Measurements from ENCODE around the gene AAK1. TPM values are rescaled to one million over a fixed set of nuclear protein-coding genes. Genes with fewer than 3 reads are reported as not detected.

AAK1 gene
- total RNA-seq, 4 donors from 2014 or later = 28.0 to 35.5 (median 32.8) TPM

DNA sequence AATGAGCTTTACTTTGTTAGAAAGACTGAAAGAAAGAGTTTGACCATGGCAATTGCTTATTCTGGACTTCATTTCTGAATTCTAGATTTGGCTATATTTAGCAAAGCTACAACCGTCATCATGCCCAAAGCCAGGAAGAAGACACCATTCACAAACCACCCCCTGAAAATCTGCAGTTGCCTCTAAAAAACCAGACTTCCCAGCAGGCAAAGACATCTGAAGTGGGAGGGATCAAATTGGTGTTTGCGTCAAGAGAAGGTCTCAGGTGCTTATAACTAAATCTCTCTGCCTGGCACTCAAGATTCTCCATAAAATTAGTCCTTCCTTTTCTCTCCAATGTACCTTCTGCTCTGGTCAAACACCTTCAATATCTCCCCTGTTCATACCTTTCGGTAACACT, 5.6 kb downstream of the AAK1 start:
- Histone ChIP-seq H3K27me3 (no peaks in the 10 kb centered on the region), H3K4me1 (peaks cover 14 to 52% (median 24%) of the 10 kb centered on the region in 3 donors), H3K9me3 (no peaks in the 10 kb centered on the region), H3K4me3 (no peak overlapping the region), H3K27ac (no peak overlapping the region), H3K36me3 (peaks cover 0 to 18% (median 0%) of the 10 kb centered on the region in 3 donors)
- DNase-seq = no peak
- intact Hi-C loops (cut with DNase I) = no loop called here
- WGBS, 2 donors = 89 to 95% methylated on average over 3 of the region's 3 CpGs
- TF ChIP-seq, protein P1, sequence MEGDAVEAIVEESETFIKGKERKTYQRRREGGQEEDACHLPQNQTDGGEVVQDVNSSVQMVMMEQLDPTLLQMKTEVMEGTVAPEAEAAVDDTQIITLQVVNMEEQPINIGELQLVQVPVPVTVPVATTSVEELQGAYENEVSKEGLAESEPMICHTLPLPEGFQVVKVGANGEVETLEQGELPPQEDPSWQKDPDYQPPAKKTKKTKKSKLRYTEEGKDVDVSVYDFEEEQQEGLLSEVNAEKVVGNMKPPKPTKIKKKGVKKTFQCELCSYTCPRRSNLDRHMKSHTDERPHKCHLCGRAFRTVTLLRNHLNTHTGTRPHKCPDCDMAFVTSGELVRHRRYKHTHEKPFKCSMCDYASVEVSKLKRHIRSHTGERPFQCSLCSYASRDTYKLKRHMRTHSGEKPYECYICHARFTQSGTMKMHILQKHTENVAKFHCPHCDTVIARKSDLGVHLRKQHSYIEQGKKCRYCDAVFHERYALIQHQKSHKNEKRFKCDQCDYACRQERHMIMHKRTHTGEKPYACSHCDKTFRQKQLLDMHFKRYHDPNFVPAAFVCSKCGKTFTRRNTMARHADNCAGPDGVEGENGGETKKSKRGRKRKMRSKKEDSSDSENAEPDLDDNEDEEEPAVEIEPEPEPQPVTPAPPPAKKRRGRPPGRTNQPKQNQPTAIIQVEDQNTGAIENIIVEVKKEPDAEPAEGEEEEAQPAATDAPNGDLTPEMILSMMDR (IDR thresholded peaks at IDR 0.05) = no peak
- TF ChIP-seq POLR2A (IDR thresholded peaks at IDR 0.05) = no peak

GRCh38 chr2:69636395-69636794, 7.1 kb downstream of the AAK1 start:
- H3K4me1 ChIP-seq = peaks cover 9 to 44% (median 22%) of the 10 kb centered on the region in 3 donors
- intact Hi-C loops (cut with DNase I) = no loop called here
- H3K27me3 ChIP-seq = no peaks in the 10 kb centered on the region
- H3K36me3 ChIP-seq = peaks cover 0 to 18% (median 0%) of the 10 kb centered on the region in 3 donors
- no peak overlapping the region for H3K4me3 ChIP-seq
- no peak overlapping the region for H3K27ac ChIP-seq
- H3K9me3 ChIP-seq = no peaks in the 10 kb centered on the region
- no peak for DNase-seq
- TF ChIP-seq, protein P1 (IDR thresholded peaks at IDR 0.05) = no peak
- TF ChIP-seq POLR2A (IDR thresholded peaks at IDR 0.05) = no peak
- WGBS, 2 donors = 74 to 95% methylated on average over 2 of the region's 2 CpGs

DNA sequence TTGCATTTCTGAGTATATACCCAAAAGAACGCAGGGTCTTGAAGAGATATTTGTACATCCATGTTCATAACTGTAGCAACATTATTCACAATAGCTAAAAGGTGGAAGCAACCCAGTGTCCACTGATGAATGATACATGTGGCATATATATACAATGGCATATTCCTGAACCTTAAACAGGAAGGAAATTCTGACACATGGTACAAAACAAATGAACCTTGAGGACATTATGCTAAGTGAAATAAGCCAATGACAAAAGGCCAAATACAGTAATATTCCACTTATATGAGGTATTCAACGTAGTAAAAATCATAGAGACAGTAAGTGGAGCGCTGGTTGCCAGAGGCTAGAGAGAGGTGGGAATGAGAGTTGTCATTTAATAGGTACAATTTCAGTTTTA, 8.1 kb downstream of the AAK1 start:
- TF ChIP-seq, protein P1 (IDR thresholded peaks at IDR 0.05) = no peak
- TF ChIP-seq POLR2A (IDR thresholded peaks at IDR 0.05) = no peak
- WGBS, 2 donors = 93 to 94% methylated on average over 3 of the region's 3 CpGs
- H3K27me3 ChIP-seq = no peaks in the 10 kb centered on the region
- DNase-seq = no peak
- H3K9me3 ChIP-seq = no peaks in the 10 kb centered on the region
- peaks cover 0 to 41% (median 13%) of the 10 kb centered on the region in 3 donors for H3K4me1 ChIP-seq
- no peak overlapping the region for H3K4me3 ChIP-seq
- H3K27ac ChIP-seq = no peak overlapping the region
- intact Hi-C loops (cut with DNase I) = no loop called here
- peaks cover 0 to 18% (median 0%) of the 10 kb centered on the region in 3 donors for H3K36me3 ChIP-seq

- Histone ChIP-seq H3K9me3 (no peaks in the 10 kb centered on the region), H3K4me3 (no peak overlapping the region), H3K4me1 (peaks cover 0 to 37% (median 5%) of the 10 kb centered on the region in 3 donors), H3K27me3 (no peaks in the 10 kb centered on the region), H3K27ac (no peak overlapping the region), H3K36me3 (peaks cover 0 to 18% (median 0%) of the 10 kb centered on the region in 3 donors)
- no peak for DNase-seq
- intact Hi-C loops (cut with DNase I) = no loop called here
- 85 to 90% methylated on average over 4 of the region's 4 CpGs for WGBS, 2 donors
- TF ChIP-seq, protein P1 (IDR thresholded peaks at IDR 0.05) = no peak
- no peak for TF ChIP-seq POLR2A (IDR thresholded peaks at IDR 0.05)
Measured at GRCh38 chr2:69634196-69634821, 9.2 kb downstream of the AAK1 start.

GRCh38 chr2:69631402-69631801, 12.1 kb downstream of the AAK1 start:
- no peak for DNase-seq
- H3K4me3 ChIP-seq = no peak overlapping the region
- intact Hi-C loops (cut with DNase I) = no loop called here
- peaks cover 0 to under 1% (median 0%) of the 10 kb centered on the region in 3 donors for H3K36me3 ChIP-seq
- H3K27ac ChIP-seq = no peak overlapping the region
- no peak for TF ChIP-seq POLR2A (IDR thresholded peaks at IDR 0.05)
- TF ChIP-seq, protein P1 (IDR thresholded peaks at IDR 0.05) = no peak
- peaks cover 0 to 33% (median 5%) of the 10 kb centered on the region in 3 donors for H3K4me1 ChIP-seq
- H3K9me3 ChIP-seq = no peaks in the 10 kb centered on the region
- no peaks in the 10 kb centered on the region for H3K27me3 ChIP-seq

Measured in esophagus squamous epithelium (tissue), 5 donors.